T follicular helper cell (primary cell): Measurements from ENCODE around the gene FAM120AOS.

Experiments used
- DNase-seq: peaks from one replicate; pipeline ENCODE4 v3.0.0-alpha.2; 2020; ENCODE audit warnings: low read depth

Gene FAM120AOS

GRCh38 chr9:93437996-93438395 lies 15.4 kb downstream of the FAM120AOS start:
- no peak for DNase-seq

GRCh38 chr9:93436655-93437407 lies 16.6 kb downstream of the FAM120AOS start:
- DNase-seq = no peak

- no peak for DNase-seq
Measured at GRCh38 chr9:93436218-93436617, 17.2 kb downstream of the FAM120AOS start.

- no peak for DNase-seq
Measured at GRCh38 chr9:93435386-93435785, 18.0 kb downstream of the FAM120AOS start.

GRCh38 chr9:93434056-93434455 lies 19.3 kb downstream of the FAM120AOS start:
- no peak for DNase-seq

GRCh38 chr9:93432964-93433363 lies 20.4 kb downstream of the FAM120AOS start:
- no peak for DNase-seq

GRCh38 chr9:93431539-93432105 lies 21.8 kb downstream of the FAM120AOS start:
- DNase-seq = no peak

GRCh38 chr9:93427655-93428379 lies 25.6 kb downstream of the FAM120AOS start:
- no peak for DNase-seq

- no peak for DNase-seq
Measured at GRCh38 chr9:93422977-93423616, 30.3 kb downstream of the FAM120AOS start.

- no peak for DNase-seq
Measured at GRCh38 chr9:93419023-93419422, 34.4 kb downstream of the FAM120AOS start.

- DNase-seq = no peak
Measured at GRCh38 chr9:93417538-93417937, 35.8 kb downstream of the FAM120AOS start.

GRCh38 chr9:93416530-93417235 lies 36.7 kb downstream of the FAM120AOS start:
- DNase-seq = no peak

GRCh38 chr9:93415176-93415690 lies 38.1 kb downstream of the FAM120AOS start:
- no peak for DNase-seq

- DNase-seq = no peak
Measured at GRCh38 chr9:93413530-93413929, 39.9 kb downstream of the FAM120AOS start.

- no peak for DNase-seq
Measured at GRCh38 chr9:93406371-93406770, 47.0 kb downstream of the FAM120AOS start.

- no peak for DNase-seq
Measured at GRCh38 chr9:93398471-93398870, 54.9 kb downstream of the FAM120AOS start.

- DNase-seq = no peak
Measured at GRCh38 chr9:93397661-93398373, 55.6 kb downstream of the FAM120AOS start.
